Measurements from ENCODE around the gene CRIM1.

The CRIM1 gene

GRCh38 chr2:36534275-36534799 is 178.8 kb downstream of the CRIM1 start:
- Mint-ChIP-seq H3K4me3 (no peak overlapping the region), H3K4me1 (ENCODE audit: low read depth) (no peaks in the 10 kb centered on the region), H3K27ac (no peak overlapping the region), H3K36me3 (ENCODE audit: low read depth) (peaks cover 5% of the 10 kb centered on the region), H3K9me3 (no peaks in the 10 kb centered on the region), H3K27me3 (no peaks in the 10 kb centered on the region)
- DNase-seq: no peak

GRCh38 chr2:36535099-36535498 is 179.5 kb downstream of the CRIM1 start:
- H3K27ac Mint-ChIP-seq: no peak overlapping the region
- no peak overlapping the region for H3K4me3 Mint-ChIP-seq
- peaks cover 5% of the 10 kb centered on the region for H3K36me3 Mint-ChIP-seq (ENCODE audit: low read depth)
- no peaks in the 10 kb centered on the region for H3K4me1 Mint-ChIP-seq (ENCODE audit: low read depth)
- DNase-seq: no peak
- no peaks in the 10 kb centered on the region for H3K27me3 Mint-ChIP-seq
- no peaks in the 10 kb centered on the region for H3K9me3 Mint-ChIP-seq

- H3K27me3 Mint-ChIP-seq: no peaks in the 10 kb centered on the region
- H3K9me3 Mint-ChIP-seq: no peaks in the 10 kb centered on the region
- H3K27ac Mint-ChIP-seq: no peak overlapping the region
- H3K4me3 Mint-ChIP-seq: no peak overlapping the region
- no peaks in the 10 kb centered on the region for H3K4me1 Mint-ChIP-seq (ENCODE audit: low read depth)
- no peak for DNase-seq
- H3K36me3 Mint-ChIP-seq (ENCODE audit: low read depth): peaks cover 10% of the 10 kb centered on the region
These were observed 181.2 kb downstream of the CRIM1 start for GRCh38 chr2:36536776-36537175.

GRCh38 chr2:36538335-36538734 is 182.8 kb downstream of the CRIM1 start:
- no peak overlapping the region for H3K4me3 Mint-ChIP-seq
- no peaks in the 10 kb centered on the region for H3K27me3 Mint-ChIP-seq
- no peak overlapping the region for H3K27ac Mint-ChIP-seq
- no peak for DNase-seq
- H3K9me3 Mint-ChIP-seq: no peaks in the 10 kb centered on the region
- H3K4me1 Mint-ChIP-seq (ENCODE audit: low read depth): no peaks in the 10 kb centered on the region
- H3K36me3 Mint-ChIP-seq (ENCODE audit: low read depth): peaks cover 17% of the 10 kb centered on the region

- Mint-ChIP-seq H3K27me3 (no peaks in the 10 kb centered on the region), H3K4me1 (ENCODE audit: low read depth) (no peaks in the 10 kb centered on the region), H3K9me3 (no peaks in the 10 kb centered on the region), H3K4me3 (no peak overlapping the region), H3K27ac (no peak overlapping the region), H3K36me3 (ENCODE audit: low read depth) (peaks cover 27% of the 10 kb centered on the region)
- DNase-seq: no peak
These were observed 184.1 kb downstream of the CRIM1 start for GRCh38 chr2:36539631-36540030.

GRCh38 chr2:36540986-36541754 is 185.6 kb downstream of the CRIM1 start:
- peaks cover 35% of the 10 kb centered on the region for H3K36me3 Mint-ChIP-seq (ENCODE audit: low read depth)
- DNase-seq: no peak
- no peaks in the 10 kb centered on the region for H3K4me1 Mint-ChIP-seq (ENCODE audit: low read depth)

GRCh38 chr2:36541891-36542595 is 186.5 kb downstream of the CRIM1 start:
- DNase-seq: no peak
- H3K4me1 Mint-ChIP-seq (ENCODE audit: low read depth): no peaks in the 10 kb centered on the region
- no peaks in the 10 kb centered on the region for H3K27me3 Mint-ChIP-seq
- H3K4me3 Mint-ChIP-seq: no peak overlapping the region
- no peaks in the 10 kb centered on the region for H3K9me3 Mint-ChIP-seq
- H3K36me3 Mint-ChIP-seq (ENCODE audit: low read depth): peaks cover 44% of the 10 kb centered on the region
- H3K27ac Mint-ChIP-seq: peak overlapping the region; percentile 10

More at GRCh38 chr2:36540986-36541754, 185.6 kb downstream of the CRIM1 start:
- Mint-ChIP-seq H3K4me3 (no peak overlapping the region), H3K27ac (no peak overlapping the region), H3K9me3 (no peaks in the 10 kb centered on the region), H3K27me3 (no peaks in the 10 kb centered on the region)

- Mint-ChIP-seq H3K4me3 (no peak overlapping the region), H3K36me3 (ENCODE audit: low read depth) (peaks cover 67% of the 10 kb centered on the region), H3K4me1 (ENCODE audit: low read depth) (peaks cover 10% of the 10 kb centered on the region), H3K9me3 (no peaks in the 10 kb centered on the region), H3K27me3 (no peaks in the 10 kb centered on the region), H3K27ac (no peak overlapping the region)
- no peak for DNase-seq
These were observed 189.2 kb downstream of the CRIM1 start for GRCh38 chr2:36544638-36545338.

GRCh38 chr2:36545871-36546416 is 190.4 kb downstream of the CRIM1 start:
- Mint-ChIP-seq H3K4me3 (no peak overlapping the region), H3K9me3 (no peaks in the 10 kb centered on the region), H3K27ac (no peak overlapping the region), H3K4me1 (ENCODE audit: low read depth) (peaks cover 13% of the 10 kb centered on the region), H3K27me3 (no peaks in the 10 kb centered on the region), H3K36me3 (ENCODE audit: low read depth) (peaks cover 73% of the 10 kb centered on the region)
- no peak for DNase-seq

- no peak for DNase-seq
- Mint-ChIP-seq H3K27me3 (no peaks in the 10 kb centered on the region), H3K9me3 (no peaks in the 10 kb centered on the region), H3K4me3 (no peak overlapping the region), H3K4me1 (ENCODE audit: low read depth) (peaks cover 13% of the 10 kb centered on the region), H3K27ac (no peak overlapping the region), H3K36me3 (ENCODE audit: low read depth) (peaks cover 77% of the 10 kb centered on the region)
These were observed 192.3 kb downstream of the CRIM1 start for GRCh38 chr2:36547906-36548305.

GRCh38 chr2:36549165-36549574 is 193.6 kb downstream of the CRIM1 start:
- Mint-ChIP-seq H3K4me3 (no peak overlapping the region), H3K4me1 (ENCODE audit: low read depth) (peaks cover 13% of the 10 kb centered on the region), H3K36me3 (ENCODE audit: low read depth) (peaks cover 83% of the 10 kb centered on the region), H3K9me3 (no peaks in the 10 kb centered on the region), H3K27ac (peak overlapping the region; percentile 31), H3K27me3 (no peaks in the 10 kb centered on the region)
- DNase-seq: no peak

GRCh38 chr2:36550006-36550405 is 194.4 kb downstream of the CRIM1 start:
- Mint-ChIP-seq H3K36me3 (ENCODE audit: low read depth) (peaks cover 84% of the 10 kb centered on the region), H3K27me3 (no peaks in the 10 kb centered on the region), H3K4me1 (ENCODE audit: low read depth) (peaks cover 13% of the 10 kb centered on the region), H3K4me3 (no peak overlapping the region), H3K9me3 (no peaks in the 10 kb centered on the region), H3K27ac (peak overlapping the region; percentile 1)
- no peak for DNase-seq

GRCh38 chr2:36553683-36554082 is 198.1 kb downstream of the CRIM1 start:
- H3K36me3 Mint-ChIP-seq (ENCODE audit: low read depth): peaks cover 65% of the 10 kb centered on the region
- no peak overlapping the region for H3K27ac Mint-ChIP-seq
- no peak overlapping the region for H3K4me3 Mint-ChIP-seq
- no peaks in the 10 kb centered on the region for H3K9me3 Mint-ChIP-seq
- DNase-seq: no peak
- no peaks in the 10 kb centered on the region for H3K27me3 Mint-ChIP-seq
- H3K4me1 Mint-ChIP-seq (ENCODE audit: low read depth): peaks cover 13% of the 10 kb centered on the region

GRCh38 chr2:36554531-36554930 is 199.0 kb downstream of the CRIM1 start:
- Mint-ChIP-seq H3K4me3 (no peak overlapping the region), H3K9me3 (no peaks in the 10 kb centered on the region), H3K27me3 (no peaks in the 10 kb centered on the region), H3K4me1 (ENCODE audit: low read depth) (peaks cover 4% of the 10 kb centered on the region), H3K27ac (no peak overlapping the region), H3K36me3 (ENCODE audit: low read depth) (peaks cover 63% of the 10 kb centered on the region)
- DNase-seq: no peak

All from activated T-cell treated with anti-CD3 and anti-CD28 coated beads, Interleukin-2, amount 50 U/mL, for 24 hours (primary cell).